ENCODE results near the gene RABGAP1L. TPM values are rescaled to one million over a fixed set of nuclear protein-coding genes. Genes with fewer than 3 reads are reported as not detected.

The RABGAP1L gene
- total and polyA plus RNA-seq, 2 of the 8 experiments (the other 6 are each of a cell fraction or from before 2014, with no cell fraction given) = 33.3 to 156 TPM

DNA sequence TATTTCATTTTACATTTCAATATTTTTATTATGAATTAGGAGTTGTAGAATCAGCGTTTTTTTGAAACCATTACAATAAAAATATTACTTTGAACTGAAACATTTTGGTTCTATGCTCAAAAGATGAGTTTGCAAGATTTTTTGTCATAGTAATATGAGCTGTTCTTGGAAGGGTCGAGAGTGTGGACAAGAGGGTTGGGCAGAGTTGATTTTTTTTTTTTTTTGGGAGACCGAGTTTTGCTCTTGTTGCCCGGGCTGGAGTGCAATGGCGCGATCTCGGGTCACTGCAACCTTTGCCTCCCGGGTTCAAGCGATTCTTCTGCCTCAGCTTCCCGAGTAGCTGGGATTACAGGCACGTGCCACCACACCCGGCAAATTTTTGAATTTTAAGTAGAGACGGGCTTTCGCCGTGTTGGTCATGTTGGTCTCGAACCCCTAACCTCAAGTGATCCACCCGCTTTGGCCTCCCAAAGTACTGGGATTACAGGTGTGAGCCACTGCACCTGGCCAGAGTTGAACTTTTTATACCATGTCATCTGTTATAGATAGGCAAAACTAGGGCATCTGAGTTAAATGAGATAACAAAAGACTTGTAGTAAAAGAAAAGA is 843.7 kb downstream of the RABGAP1L start (continued):
- TF ChIP-seq JUN (IDR thresholded peaks at IDR 0.05; ENCODE audit: low read depth, low read length) = no peak
- TF ChIP-seq, protein P1, sequence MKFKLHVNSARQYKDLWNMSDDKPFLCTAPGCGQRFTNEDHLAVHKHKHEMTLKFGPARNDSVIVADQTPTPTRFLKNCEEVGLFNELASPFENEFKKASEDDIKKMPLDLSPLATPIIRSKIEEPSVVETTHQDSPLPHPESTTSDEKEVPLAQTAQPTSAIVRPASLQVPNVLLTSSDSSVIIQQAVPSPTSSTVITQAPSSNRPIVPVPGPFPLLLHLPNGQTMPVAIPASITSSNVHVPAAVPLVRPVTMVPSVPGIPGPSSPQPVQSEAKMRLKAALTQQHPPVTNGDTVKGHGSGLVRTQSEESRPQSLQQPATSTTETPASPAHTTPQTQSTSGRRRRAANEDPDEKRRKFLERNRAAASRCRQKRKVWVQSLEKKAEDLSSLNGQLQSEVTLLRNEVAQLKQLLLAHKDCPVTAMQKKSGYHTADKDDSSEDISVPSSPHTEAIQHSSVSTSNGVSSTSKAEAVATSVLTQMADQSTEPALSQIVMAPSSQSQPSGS (IDR thresholded peaks at IDR 0.05; ENCODE audit: low read length) = no peak

Data from H1 (cell line).